OCI-LY7 (cell line): ENCODE results near the gene TXN. TPM values are rescaled to one million over a fixed set of nuclear protein-coding genes. Genes with fewer than 3 reads are reported as not detected.

Experiments
- Bru-seq: library from RNA; stranded (reverse); fragments of 400-500 nt; gene quantifications from one replicate; lab custom pipeline; 2021; lab: Mats Ljungman, UMichigan
- BruChase-seq, 2 experiments: library from RNA; stranded (reverse); fragments of 400-500 nt; gene quantifications; one replicate each; lab custom pipeline; 2021; lab: Mats Ljungman, UMichigan
- BruUV-seq: library from RNA; stranded (reverse); fragments of 400-500 nt; replicated peaks from 2 replicates; lab custom pipeline; 2021; lab: Mats Ljungman, UMichigan
- CTCF ChIA-PET: fragments of 300-600 bp; sonication (Branson Sonifier 250); formaldehyde crosslinking; loops from one replicate; lab custom pipeline; 2022; ENCODE audit warnings: antibody characterized with exemption; ENCODE audit not compliant: unreplicated experiment; lab: Charles Lee
- POLR2A ChIA-PET: fragments of 300-600 bp; sonication (Branson Sonifier 250); formaldehyde crosslinking; loops from one replicate; lab custom pipeline; 2022; ENCODE audit warnings: antibody characterized with exemption; lab: Charles Lee
- DNase-seq: peaks from one replicate; pipeline ENCODE4 v3.0.0-alpha.2; 2015; ENCODE audit warnings: low spot score
- H2AFZ ChIP-seq: fragments of 200-600 bp; sonication (generic), shearing (Covaris generic); 2 replicates; pipeline ENCODE4 v1.6.1; 2014; ENCODE audit warnings: mild to moderate bottlenecking, antibody characterized with exemption, low read length, moderate library complexity
- H3K27ac ChIP-seq: fragments of 200-600 bp; sonication (generic); 2 replicates; pipeline ENCODE4 v1.5.1; 2014; ENCODE audit warnings: mixed run types, low read depth, mild to moderate bottlenecking, moderate library complexity, low read length, inconsistent platforms; ENCODE audit not compliant: poor library complexity, severe bottlenecking
- H3K36me3 ChIP-seq: fragments of 200-600 bp; sonication (generic); 2 replicates; pipeline ENCODE4 v1.6.1; 2014; ENCODE audit warnings: mild to moderate bottlenecking, antibody characterized with exemption, low read length, moderate library complexity, mixed read lengths; ENCODE audit not compliant: insufficient read depth
- H3K4me1 ChIP-seq: fragments of 200-600 bp; sonication (generic); 2 replicates; pipeline ENCODE4 v1.5.1; 2014; ENCODE audit warnings: mild to moderate bottlenecking, low read length; ENCODE audit not compliant: insufficient read depth, poor library complexity, severe bottlenecking
- H3K4me2 ChIP-seq: fragments of 200-600 bp; sonication (generic); 2 replicates; pipeline ENCODE4 v1.6.1; 2014; ENCODE audit warnings: mild to moderate bottlenecking, low read length
- H3K4me3 ChIP-seq: fragments of 200-600 bp; sonication (generic); 2 replicates; pipeline ENCODE4 v1.5.1; 2014; ENCODE audit warnings: mild to moderate bottlenecking, low read depth, low read length; ENCODE audit not compliant: poor library complexity, severe bottlenecking
- H3K79me2 ChIP-seq: fragments of 200-600 bp; sonication (generic); 2 replicates; pipeline ENCODE4 v1.6.1; 2016; ENCODE audit warnings: low read depth, mild to moderate bottlenecking, low read length, moderate library complexity, mixed read lengths; ENCODE audit not compliant: insufficient read depth
- H3K9me2 ChIP-seq: fragments of 200-600 bp; sonication (generic); 2 replicates; pipeline ENCODE4 v1.6.1; 2016; ENCODE audit warnings: mild to moderate bottlenecking, low read length, mixed read lengths; ENCODE audit not compliant: insufficient read depth
- H3K9me3 ChIP-seq: fragments of 200-600 bp; sonication (generic); 2 replicates; pipeline ENCODE4 v1.6.1; 2014; ENCODE audit warnings: mild to moderate bottlenecking, mixed run types, low read length, mixed read lengths
- H4K20me1 ChIP-seq: fragments of 200-600 bp; sonication (generic); 2 replicates; pipeline ENCODE4 v1.6.1; 2014; ENCODE audit warnings: mild to moderate bottlenecking, antibody characterized with exemption, low read length, moderate library complexity, mixed read lengths; ENCODE audit not compliant: insufficient read depth
- EZH2phosphoT487 ChIP-seq: fragments of 200-600 bp; sonication (generic); IDR thresholded peaks from 2 replicates; pipeline ENCODE4 v1.6.1; 2018; ENCODE audit warnings: low read depth, borderline replicate concordance, mild to moderate bottlenecking, mixed run types, antibody characterized with exemption, low read length, moderate library complexity, mixed read lengths
- intact Hi-C: fragments of 100-400 bp; cut with micrococcal nuclease; formaldehyde crosslinking; loops from one replicate; pipeline ENCODE4 v1.10.0; 2022; ENCODE audit not compliant: unreplicated experiment
- long read RNA-seq: library from polyadenylated mRNA; stranded (forward); transcript quantifications from one replicate; pipeline ENCODE4 v2.0.0, GENCODE V29; 2022
- total RNA-seq, 2 experiments: library from RNA; depleted of rRNA in 1 of 2; stranded (reverse); fragments of >200 nt in 1 of 2; shearing (Covaris generic) in 1 of 2; gene quantifications; 2 replicates each; pipeline ENCODE4 v1.2.3, GENCODE V29; 2014 to 2022
- TF ChIP-seq, protein P1 (sequence below): fragments of 200-600 bp; sonication (generic); conservative IDR thresholded peaks from 2 replicates; pipeline ENCODE4 v1.5.1; 2014; ENCODE audit warnings: mild to moderate bottlenecking, antibody characterized with exemption, low read length, moderate library complexity, mixed read lengths

TXN gene
- total RNA-seq (2014; rRNA removed; shearing (Covaris generic)), result 82.5 and 120 TPM in 2 replicates
- 135 and 165 TPM in 2 replicates for total RNA-seq (2022)
- percentile 85 among the genes with signal in this experiment for Bru-seq, nascent RNA
- BruChase-seq, experiment 1, labeled RNA remaining after a 6-hour chase, result percentile 83 among the genes with signal in this experiment
- percentile 68 among the genes with signal in this experiment for BruChase-seq, experiment 2, labeled RNA remaining after a 2-hour chase
- long read RNA-seq, transcript TXN-202 (5 exons, 869 nt), result major isoform, 201 of 216 reads
- long read RNA-seq, partial matches to known transcripts, result 10 of 216 reads
- long read RNA-seq, other reads (novel, unspliced or antisense), result 5 of 216 reads

DNA sequence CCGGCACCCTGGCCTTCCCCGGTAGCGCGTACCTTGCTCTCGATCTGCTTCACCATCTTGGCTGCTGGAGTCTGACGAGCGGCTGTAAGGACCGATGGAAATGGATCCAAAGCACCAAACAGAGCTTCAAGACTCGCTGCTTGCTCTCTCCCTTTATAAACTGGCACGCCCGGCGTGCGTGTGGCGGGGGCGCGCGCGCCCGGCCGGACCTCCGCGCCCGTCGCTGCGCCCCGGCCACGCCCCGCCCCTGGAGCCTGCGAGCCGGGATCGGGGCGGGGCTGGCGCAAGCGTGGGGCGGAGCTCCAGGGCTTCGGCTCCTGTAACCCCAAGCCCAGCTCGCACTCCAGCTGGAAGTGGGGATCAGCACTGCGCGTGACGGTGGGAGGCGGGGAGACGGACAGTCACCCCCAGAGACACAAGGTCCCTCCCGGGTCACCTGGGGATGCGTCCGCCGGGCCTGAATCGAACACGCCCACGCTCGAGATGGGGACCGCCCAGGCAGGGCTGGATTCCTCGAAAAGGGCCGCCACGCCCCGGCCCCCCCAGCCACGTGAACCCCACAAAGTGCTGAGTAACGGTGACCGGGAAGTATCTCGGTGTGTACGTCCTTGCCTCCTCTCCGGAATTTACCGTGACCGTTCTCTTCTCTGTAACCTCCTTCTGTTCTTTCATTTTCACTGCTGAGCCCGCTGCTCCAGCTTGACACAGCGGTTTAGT, at the start of gene TXN:
TXN (minus strand) TSS at position 128 of the 717 bp plus-strand sequence; CDS start at position 56, 72 bp downstream.
- BruUV-seq, result no TSS peak
- peak within 1 kb of the TSS; percentile 87 for H3K4me2 ChIP-seq
- POLR2A ChIA-PET, result interaction anchor here (0.6 to 1.8 kb wide), 13 partner anchors 12 to 1981 kb away, joined by 3 to 6 read pairs (median 3); no protein-coding TSS in a partner anchor
- DNase-seq, result peak; percentile 89
- peak within 1 kb of the TSS; percentile 92 for H3K4me3 ChIP-seq
- intact Hi-C loops, result loop anchor here (5.0 kb wide), 1 partner anchor 51 kb away; no protein-coding TSS in a partner anchor
- no peak within 1 kb of the TSS for H3K27ac ChIP-seq
- no peaks in the 10 kb centered on the region for H3K9me2 ChIP-seq
- H3K79me2 ChIP-seq, result peaks cover 45% of the 10 kb centered on the region
- peak within 1 kb of the TSS; percentile 72 for H2AFZ ChIP-seq
- TF ChIP-seq, protein P1, sequence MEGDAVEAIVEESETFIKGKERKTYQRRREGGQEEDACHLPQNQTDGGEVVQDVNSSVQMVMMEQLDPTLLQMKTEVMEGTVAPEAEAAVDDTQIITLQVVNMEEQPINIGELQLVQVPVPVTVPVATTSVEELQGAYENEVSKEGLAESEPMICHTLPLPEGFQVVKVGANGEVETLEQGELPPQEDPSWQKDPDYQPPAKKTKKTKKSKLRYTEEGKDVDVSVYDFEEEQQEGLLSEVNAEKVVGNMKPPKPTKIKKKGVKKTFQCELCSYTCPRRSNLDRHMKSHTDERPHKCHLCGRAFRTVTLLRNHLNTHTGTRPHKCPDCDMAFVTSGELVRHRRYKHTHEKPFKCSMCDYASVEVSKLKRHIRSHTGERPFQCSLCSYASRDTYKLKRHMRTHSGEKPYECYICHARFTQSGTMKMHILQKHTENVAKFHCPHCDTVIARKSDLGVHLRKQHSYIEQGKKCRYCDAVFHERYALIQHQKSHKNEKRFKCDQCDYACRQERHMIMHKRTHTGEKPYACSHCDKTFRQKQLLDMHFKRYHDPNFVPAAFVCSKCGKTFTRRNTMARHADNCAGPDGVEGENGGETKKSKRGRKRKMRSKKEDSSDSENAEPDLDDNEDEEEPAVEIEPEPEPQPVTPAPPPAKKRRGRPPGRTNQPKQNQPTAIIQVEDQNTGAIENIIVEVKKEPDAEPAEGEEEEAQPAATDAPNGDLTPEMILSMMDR, result no peak
- no peak for TF ChIP-seq EZH2phosphoT487
- peaks cover 26% of the 10 kb centered on the region for H3K4me1 ChIP-seq
- CTCF ChIA-PET, result interaction anchor here (0.6 to 0.7 kb wide), 3 partner anchors 131 to 452 kb away, joined by 4 to 11 read pairs (median 10); no protein-coding TSS in a partner anchor
- peaks cover 4% of the 10 kb centered on the region; the same call in 1 of the 2 replicates for H3K36me3 ChIP-seq
- H4K20me1 ChIP-seq, result peaks cover 14% of the 10 kb centered on the region; the same call in 1 of the 2 replicates
- no peaks in the 10 kb centered on the region for H3K9me3 ChIP-seq

- Histone ChIP-seq H3K4me2 (no peak overlapping the region), H3K9me3 (no peaks in the 10 kb centered on the region), H4K20me1 (no peaks in the 10 kb centered on the region), H3K79me2 (no peaks in the 10 kb centered on the region), H2AFZ (no peak overlapping the region), H3K9me2 (no peaks in the 10 kb centered on the region), H3K36me3 (no peaks in the 10 kb centered on the region), H3K4me1 (no peaks in the 10 kb centered on the region), H3K4me3 (no peak overlapping the region), H3K27ac (no peak overlapping the region)
- ChIA-PET POLR2A (interaction anchor here (1.2 kb wide), 1 partner anchor 34 kb away, joined by 3 read pairs; no protein-coding TSS in a partner anchor), CTCF (no interaction called here)
- intact Hi-C loops, result no loop called here
- no peak for DNase-seq
- no peak for TF ChIP-seq EZH2phosphoT487
- TF ChIP-seq, protein P1, result no peak
- no TSS peak for BruUV-seq
These were observed 46.8 kb upstream of the TXN start for GRCh38 chr9:110303133-110303532.
